Adrenal gland (tissue), 12 donors: ENCODE measurements around the gene XRN1. TPM values are rescaled to one million over a fixed set of nuclear protein-coding genes. Genes with fewer than 3 reads are reported as not detected.

Experiments
- DNase-seq, 7 donors: peaks; one replicate each; pipeline ENCODE4 v3.0.0-alpha.2; 2019 to 2020
- H3K27ac ChIP-seq, 5 donors: fragments of 200-600 bp; sonication (generic) in 4 of 5; 1 replicate in 3 of 5; 2 replicates in 2 of 5; pipeline versions ENCODE4 v1.5.1 to v1.8.0; 2016 to 2020; ENCODE audit warnings: mild to moderate bottlenecking in 1 of 5
- H3K27me3 ChIP-seq: fragments of 200-600 bp; 2 replicates; pipeline ENCODE4 v1.8.0; 2021
- H3K36me3 ChIP-seq, 2 donors: fragments of 200-600 bp; replicated peaks in 1 of 2; 1 replicate in 1 of 2; 2 replicates in 1 of 2; pipeline versions ENCODE4 v1.5.1 to v1.8.0; 2018 to 2022
- H3K4me1 ChIP-seq, 2 donors: fragments of 200-600 bp; replicated peaks in 1 of 2; 1 replicate in 1 of 2; 2 replicates in 1 of 2; pipeline versions ENCODE4 v1.5.1 to v1.8.0; 2018 to 2021
- H3K4me3 ChIP-seq, 4 donors: fragments of 200-600 bp; sonication (generic) in 3 of 4; one replicate each; pipeline ENCODE4 v1.5.1; 2016 to 2018
- H3K9me3 ChIP-seq, 3 donors: fragments of 200-600 bp; sonication (generic) in 1 of 3; replicated peaks in 1 of 3; 1 replicate in 2 of 3; 2 replicates in 1 of 3; pipeline versions ENCODE4 v1.5.1 to v1.8.0; 2016 to 2021
- POLR2A ChIP-seq, 2 donors: fragments of 450-650 bp; IDR thresholded peaks; one replicate each; pipeline ENCODE4 v1.6.1; 2017; ENCODE audit warnings: antibody characterized with exemption in 2 of 2, mild to moderate bottlenecking in 2 of 2, moderate library complexity in 1 of 2
- WGBS, 4 donors: extraction: QIAGEN DNeasy Blood & Tissue Kit in 2 of 4; methylation state at CpG; one replicate each; pipeline versions ENCODE4 v1.1.5 to v1.1.7; 2013 to 2017; 5-methylcytosine and 5-hydroxymethylcytosine counted together
- intact Hi-C, 2 donors: fragments of 100-400 bp; cut with DNase I; formaldehyde crosslinking; loops; one replicate each; pipeline versions ENCODE4 v1.14.1 to v1.15.0; 2022 to 2023
- polyA plus RNA-seq, 3 donors: library from polyadenylated mRNA; stranded (reverse); fragments of 200-250 nt in 2 of 3; fragments of 350-450 nt in 1 of 3; fragmentation: Illumina TruSeq in 1 of 3; extraction: RNeasy Lipid Tissue Mini Kit (QIAGEN cat#74804) in 1 of 3; gene quantifications; one replicate each; pipeline ENCODE4 v1.2.3, GENCODE V29; 2013 to 2014
- total RNA-seq, 9 donors: library from RNA; depleted of rRNA in 4 of 9; stranded (reverse); fragments of >200 nt in 4 of 9; fragments of 120-200 nt in 1 of 9; fragmentation: NEBNext Ultra II Directional in 1 of 9; extraction: Animal tissue kit (Norgen Biotek cat#: 25700) in 1 of 9; gene quantifications; one replicate each; pipeline versions ENCODE4 v1.1.0 to v1.2.4, GENCODE V29; 2013 to 2023
- TF ChIP-seq, protein P1 (sequence below), 6 experiments: fragments of 450-650 bp in 4 of 6; fragments of 200-600 bp in 2 of 6; sonication (generic) in 1 of 6; IDR thresholded peaks; 1 replicate in 5 of 6; 2 replicates in 1 of 6; pipeline versions ENCODE4 v1.5.1 to v1.8.0; 2016 to 2021; ENCODE audit warnings: antibody characterized with exemption in 6 of 6, mild to moderate bottlenecking in 2 of 6, moderate library complexity in 1 of 6
- donor health status: healthy with polysubstance abuse.
- donor health status: Bipolar disorder and iron deficiency.
- donor health status: DM: yes; HTN: yes; CAD: no.
- donor health status: DM: no; HTN: no; CAD: no.
- donor health status: DM: no; HTN: no; CAD: no.
- donor health status: DM: yes; HTN: yes; CAD: no.

The XRN1 gene
- total and polyA plus RNA-seq, 12 donors: 6.3 to 73.6 (median 31.0) TPM

DNA sequence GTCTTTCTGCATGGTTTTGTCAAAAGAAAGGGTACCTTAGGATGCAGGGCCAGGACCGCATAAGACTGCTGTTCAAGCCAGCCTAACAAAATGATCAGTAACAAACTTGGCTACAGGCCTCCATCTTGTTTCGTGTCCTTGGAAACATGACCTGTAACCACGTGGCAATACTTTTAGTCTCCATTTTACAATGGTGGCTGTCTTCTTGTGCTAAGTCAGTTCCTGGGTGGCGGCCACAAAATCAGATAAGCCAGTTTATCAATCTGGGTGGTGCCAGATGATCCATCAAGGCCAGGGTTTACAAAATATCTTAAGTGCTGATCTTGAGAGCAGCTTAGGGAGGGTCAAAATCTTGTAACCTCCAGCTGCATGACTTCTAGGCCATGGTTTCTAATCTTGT lies 165.3 kb downstream of the XRN1 start:
- Histone ChIP-seq H3K4me1 (peaks cover 0 to 4% of the 10 kb centered on the region in 2 donors), H3K27ac (no peak overlapping the region), H3K9me3 (no peaks in the 10 kb centered on the region), H3K36me3 (no peaks in the 10 kb centered on the region), H3K27me3 (no peaks in the 10 kb centered on the region), H3K4me3 (no peak overlapping the region)
- DNase-seq: no peak
- TF ChIP-seq, protein P1, sequence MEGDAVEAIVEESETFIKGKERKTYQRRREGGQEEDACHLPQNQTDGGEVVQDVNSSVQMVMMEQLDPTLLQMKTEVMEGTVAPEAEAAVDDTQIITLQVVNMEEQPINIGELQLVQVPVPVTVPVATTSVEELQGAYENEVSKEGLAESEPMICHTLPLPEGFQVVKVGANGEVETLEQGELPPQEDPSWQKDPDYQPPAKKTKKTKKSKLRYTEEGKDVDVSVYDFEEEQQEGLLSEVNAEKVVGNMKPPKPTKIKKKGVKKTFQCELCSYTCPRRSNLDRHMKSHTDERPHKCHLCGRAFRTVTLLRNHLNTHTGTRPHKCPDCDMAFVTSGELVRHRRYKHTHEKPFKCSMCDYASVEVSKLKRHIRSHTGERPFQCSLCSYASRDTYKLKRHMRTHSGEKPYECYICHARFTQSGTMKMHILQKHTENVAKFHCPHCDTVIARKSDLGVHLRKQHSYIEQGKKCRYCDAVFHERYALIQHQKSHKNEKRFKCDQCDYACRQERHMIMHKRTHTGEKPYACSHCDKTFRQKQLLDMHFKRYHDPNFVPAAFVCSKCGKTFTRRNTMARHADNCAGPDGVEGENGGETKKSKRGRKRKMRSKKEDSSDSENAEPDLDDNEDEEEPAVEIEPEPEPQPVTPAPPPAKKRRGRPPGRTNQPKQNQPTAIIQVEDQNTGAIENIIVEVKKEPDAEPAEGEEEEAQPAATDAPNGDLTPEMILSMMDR (IDR thresholded peaks at IDR 0.05): no peak
- no peak for TF ChIP-seq POLR2A (IDR thresholded peaks at IDR 0.05)
- intact Hi-C loops: loop anchor here in 1 of 2 donors (5.0 kb wide), 1 partner anchor 155 kb away; no protein-coding TSS in a partner anchor
- 63 to 87% (median 78%) methylated on average over 4 of the region's 4 CpGs for WGBS, 4 donors

DNA sequence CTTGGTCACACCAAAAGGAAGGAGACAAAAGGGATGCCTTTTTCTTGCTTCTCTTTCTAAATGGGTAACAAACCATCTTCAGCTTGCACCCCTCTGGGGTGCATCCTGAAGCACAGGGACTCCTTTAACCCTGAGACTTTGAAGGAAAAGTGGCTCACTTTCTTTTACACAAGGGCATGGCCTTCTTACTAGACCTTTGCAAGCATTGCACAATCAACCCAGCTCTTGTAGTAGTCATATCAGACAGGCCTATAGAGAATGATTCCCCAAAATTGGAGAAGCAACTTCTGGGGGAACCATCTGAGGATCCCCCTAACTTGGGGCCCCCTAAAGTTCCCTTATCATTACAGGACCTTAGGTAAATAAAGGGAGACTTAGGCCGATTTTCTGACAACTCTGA lies 166.4 kb downstream of the XRN1 start:
- intact Hi-C loops: loop anchor here in 1 of 2 donors (5.0 kb wide), 1 partner anchor 154 kb away; no protein-coding TSS in a partner anchor

DNA sequence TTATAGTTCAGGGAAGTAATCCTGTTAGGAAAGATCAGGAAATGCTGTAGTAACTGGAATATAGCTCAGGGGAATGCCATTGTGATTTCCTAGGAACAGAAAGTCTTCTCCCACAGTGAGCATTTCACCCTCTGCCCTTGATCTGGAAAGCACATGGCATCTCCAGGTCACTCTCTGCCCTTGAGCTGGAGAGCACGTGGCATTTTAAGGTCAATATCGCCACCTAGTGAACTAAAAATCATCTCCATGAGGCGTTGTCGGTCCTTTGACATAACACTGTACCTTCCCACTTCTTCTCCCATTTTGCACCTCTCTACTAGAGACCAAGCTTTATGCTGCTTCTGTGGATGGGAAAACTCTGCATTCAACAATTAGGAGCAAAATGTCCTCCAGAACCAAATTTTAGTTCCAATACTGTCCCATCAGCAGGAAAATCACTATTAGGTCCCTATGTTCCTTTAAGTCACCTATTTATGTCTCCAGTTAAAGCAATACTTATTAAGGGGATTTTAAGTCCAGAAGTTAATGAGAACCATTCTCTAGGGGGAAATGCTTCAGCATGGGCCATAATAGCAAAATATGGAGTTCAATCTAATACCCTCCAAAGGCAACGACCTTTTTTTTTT lies 167.8 kb downstream of the XRN1 start:
- Histone ChIP-seq H3K4me3 (no peak overlapping the region), H3K27ac (no peak overlapping the region), H3K4me1 (peaks cover 11 to 25% of the 10 kb centered on the region in 2 donors), H3K9me3 (no peaks in the 10 kb centered on the region), H3K27me3 (no peaks in the 10 kb centered on the region), H3K36me3 (no peaks in the 10 kb centered on the region)
- intact Hi-C loops: loop anchor here (5.0 to 10.0 kb wide), 3 partner anchors 95 to 155 kb away; no protein-coding TSS in a partner anchor
- no peak for TF ChIP-seq POLR2A (IDR thresholded peaks at IDR 0.05)
- TF ChIP-seq, protein P1 (IDR thresholded peaks at IDR 0.05): peak; percentile 44 to 85 (median 78)
- 14 to 18% (median 17%) methylated on average over 5 of the region's 5 CpGs for WGBS, 4 donors
- DNase-seq: peak; percentile 54 to 83 (median 72)

More for the DNA sequence above, 166.4 kb downstream of the XRN1 start:
- Histone ChIP-seq H3K9me3 (no peaks in the 10 kb centered on the region), H3K27ac (no peak overlapping the region), H3K4me1 (peaks cover 5 to 11% of the 10 kb centered on the region in 2 donors), H3K36me3 (no peaks in the 10 kb centered on the region), H3K27me3 (no peaks in the 10 kb centered on the region), H3K4me3 (no peak overlapping the region)
- TF ChIP-seq, protein P1 (IDR thresholded peaks at IDR 0.05): no peak
- no peak for TF ChIP-seq POLR2A (IDR thresholded peaks at IDR 0.05)
- 73 to 94% (median 89%) methylated on average over 1 of the region's 1 CpG for WGBS, 4 donors
- DNase-seq: no peak

DNA sequence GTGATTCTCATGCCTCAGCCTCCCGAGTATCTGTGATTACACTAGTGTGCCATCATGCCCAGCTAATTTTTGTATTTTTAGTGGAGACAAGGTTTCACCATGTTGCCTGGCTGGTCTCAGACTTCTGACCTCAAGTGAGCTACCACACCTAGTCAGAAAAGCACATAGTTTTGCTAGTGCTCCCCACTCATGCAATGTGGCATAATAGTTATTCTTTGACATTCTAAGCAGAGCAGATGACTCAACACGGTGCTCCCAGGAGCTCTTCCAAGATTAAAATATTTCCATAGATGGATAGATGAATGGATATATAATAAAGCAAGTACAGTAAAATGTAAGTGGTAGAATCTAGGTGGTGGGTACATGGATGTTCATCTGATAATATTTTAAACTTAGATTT lies 169.4 kb downstream of the XRN1 start:
- TF ChIP-seq, protein P1 (IDR thresholded peaks at IDR 0.05): no peak
- TF ChIP-seq POLR2A (IDR thresholded peaks at IDR 0.05): no peak

More for the DNA sequence above, 169.4 kb downstream of the XRN1 start:
- Histone ChIP-seq H3K4me1 (peaks cover 11 to 28% of the 10 kb centered on the region in 2 donors), H3K4me3 (no peak overlapping the region), H3K27ac (no peak overlapping the region), H3K27me3 (no peaks in the 10 kb centered on the region), H3K36me3 (no peaks in the 10 kb centered on the region), H3K9me3 (no peaks in the 10 kb centered on the region)
- no peak for DNase-seq
- 76 to 81% (median 77%) methylated on average over 2 of the region's 2 CpGs for WGBS, 4 donors
- intact Hi-C loops: loop anchor here in 1 of 2 donors (10.0 kb wide), 2 partner anchors 94 to 154 kb away; no protein-coding TSS in a partner anchor
